IPS-11a (cell line): ENCODE measurements around the gene UBXN10.

Experiments
- H3K4me3 ChIP-seq: one replicate; pipeline ENCODE4 v1.5.1; 2013; ENCODE audit warnings: low read depth, low read length, control low read depth

The UBXN10 gene

DNA sequence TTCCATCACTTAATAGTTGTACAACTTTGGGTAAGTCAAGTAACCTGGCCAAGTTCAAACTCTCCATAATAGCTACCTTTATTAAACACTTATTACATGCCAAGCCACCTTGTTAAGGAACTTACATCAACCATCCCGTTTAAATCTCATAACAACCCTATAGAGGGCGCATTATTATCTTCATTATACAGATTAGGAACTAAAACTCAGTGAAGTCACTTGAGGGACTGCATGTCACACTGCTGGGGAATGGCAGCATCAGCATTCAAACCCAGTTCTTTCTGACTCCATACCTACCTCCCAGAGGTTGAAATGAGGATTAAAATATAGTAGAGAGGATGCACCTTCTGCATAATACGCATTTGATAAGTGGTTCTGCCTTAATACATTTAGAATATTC, 47.5 kb downstream of the UBXN10 start:
- H3K4me3 ChIP-seq = no peak overlapping the region

DNA sequence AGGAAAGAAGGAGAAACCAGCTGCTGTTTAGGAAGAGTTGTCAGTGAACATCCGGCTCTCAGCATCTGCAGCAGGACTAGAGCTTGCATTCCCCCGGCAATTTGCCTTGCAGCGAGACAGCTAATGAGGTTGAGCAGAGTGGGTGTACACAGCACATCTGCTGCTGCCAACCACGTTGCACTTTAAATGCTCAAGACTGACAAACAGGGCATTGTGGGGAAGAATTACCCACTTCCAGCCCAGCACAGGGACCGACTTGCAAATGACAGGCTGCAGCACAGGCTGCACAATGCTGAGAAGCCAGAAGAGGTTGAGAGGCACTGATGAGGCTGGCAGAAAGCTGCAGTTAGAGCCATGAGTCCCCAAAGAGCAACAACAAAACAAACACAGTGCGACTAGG, 48.0 kb downstream of the UBXN10 start:
- H3K4me3 ChIP-seq = no peak overlapping the region

DNA sequence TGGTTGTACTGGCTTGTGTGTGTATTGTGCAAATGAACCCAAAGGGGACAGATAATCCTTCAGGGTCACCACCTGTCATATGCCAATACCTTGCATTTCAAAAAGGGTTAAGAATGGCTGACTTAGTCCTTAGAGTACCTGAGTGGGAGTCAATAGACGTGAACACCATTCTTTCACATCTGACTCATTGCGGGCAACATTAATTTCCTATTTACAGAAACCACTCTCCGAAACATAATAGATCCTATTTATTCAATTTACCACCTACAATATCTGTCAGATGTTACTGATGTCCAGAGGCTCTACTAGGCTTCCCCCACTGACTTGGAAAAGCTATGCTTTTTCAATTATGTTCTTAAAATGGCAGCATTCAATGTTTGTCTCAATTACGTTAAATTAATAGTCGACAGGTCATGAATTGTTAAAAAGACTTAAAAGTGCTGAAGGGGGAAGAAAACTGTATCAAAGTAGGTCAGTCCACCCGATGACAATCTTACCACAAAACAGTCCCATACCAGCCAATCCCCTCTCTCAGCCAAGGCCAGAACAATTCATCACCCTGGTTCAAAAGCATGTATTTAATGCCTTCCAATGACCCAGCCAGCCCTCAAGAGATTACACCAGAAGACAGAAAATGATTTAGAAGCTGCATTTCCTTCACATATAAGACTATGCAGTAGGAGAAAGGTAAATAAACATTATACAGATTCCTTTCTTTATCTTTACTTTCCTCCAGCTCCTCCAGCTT, 49.1 kb downstream of the UBXN10 start:
- H3K4me3 ChIP-seq = no peak overlapping the region

DNA sequence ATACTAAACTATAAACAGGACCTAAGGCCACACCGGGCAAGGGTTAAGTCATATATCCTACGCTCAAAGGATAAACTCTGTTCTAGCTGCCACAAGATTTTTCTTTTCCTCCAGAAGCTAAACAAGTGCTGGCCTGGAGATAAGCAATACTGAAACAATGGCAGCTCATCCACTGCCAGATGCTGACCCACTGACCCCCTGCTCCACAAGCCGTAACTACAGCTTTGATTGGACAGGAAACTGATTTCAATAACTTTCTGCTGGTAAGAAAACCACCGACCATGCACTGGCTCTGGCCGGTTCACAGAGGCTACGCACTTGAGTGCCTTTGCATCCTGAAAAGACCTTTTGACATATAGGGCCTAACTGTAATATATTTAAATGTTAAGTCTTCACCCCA, 51.8 kb downstream of the UBXN10 start:
- no peak overlapping the region for H3K4me3 ChIP-seq

DNA sequence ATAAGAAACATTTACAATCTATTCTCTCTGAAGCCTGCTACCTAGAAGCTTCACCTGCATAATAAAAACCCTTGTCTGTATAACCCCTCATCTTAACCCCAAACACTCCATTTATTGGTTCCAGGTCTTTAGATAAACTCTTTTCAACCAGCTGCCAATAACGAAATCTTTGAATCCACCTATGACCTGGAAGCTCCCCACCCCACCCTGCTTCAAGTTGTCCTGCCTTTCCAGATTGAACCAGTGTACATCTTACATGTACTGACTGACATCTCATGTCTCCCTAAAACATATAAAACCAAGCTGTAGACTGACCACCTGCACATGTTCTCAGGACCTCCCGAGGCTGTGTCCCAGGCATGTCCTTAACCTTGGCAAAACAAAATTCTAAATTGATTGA, 54.1 kb downstream of the UBXN10 start:
- no peak overlapping the region for H3K4me3 ChIP-seq

DNA sequence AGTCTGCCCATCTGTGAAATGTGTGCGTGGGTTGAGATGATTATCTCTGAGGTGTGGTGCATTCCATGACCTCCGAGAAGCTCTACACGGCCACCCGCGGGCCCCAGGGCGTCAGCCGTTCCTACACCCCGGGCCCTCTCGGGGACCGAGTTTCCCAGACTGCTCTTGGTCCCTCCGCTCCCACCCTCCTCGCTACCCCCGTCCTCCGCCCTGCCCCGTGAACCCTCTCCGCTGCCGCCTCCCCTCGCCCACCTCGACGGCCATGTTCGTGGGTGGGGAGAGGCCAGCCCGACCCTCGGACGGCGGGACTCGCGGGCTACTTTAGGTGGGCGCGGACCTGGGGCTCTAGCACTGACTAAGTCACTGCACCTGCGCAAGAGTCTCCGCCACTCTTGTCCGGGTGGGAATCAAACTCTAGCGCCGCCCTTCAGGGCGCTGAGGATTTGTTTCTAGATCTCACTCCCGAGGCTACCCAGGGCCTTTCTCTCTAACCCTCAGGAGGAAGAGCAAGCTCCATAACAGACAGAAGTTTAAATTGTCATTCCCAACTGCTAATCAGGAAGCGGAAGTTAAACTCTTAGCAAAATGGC, 57.1 kb downstream of the UBXN10 start:
- no peak overlapping the region for H3K4me3 ChIP-seq
